ENCODE measurements around the gene G6PD. TPM values are rescaled to one million over a fixed set of nuclear protein-coding genes. Genes with fewer than 3 reads are reported as not detected.

The G6PD gene
- total and polyA plus RNA-seq, 2 donors (not counting 3 experiments of a cell fraction or from before 2014, with no cell fraction given): 155 to 159 TPM

DNA sequence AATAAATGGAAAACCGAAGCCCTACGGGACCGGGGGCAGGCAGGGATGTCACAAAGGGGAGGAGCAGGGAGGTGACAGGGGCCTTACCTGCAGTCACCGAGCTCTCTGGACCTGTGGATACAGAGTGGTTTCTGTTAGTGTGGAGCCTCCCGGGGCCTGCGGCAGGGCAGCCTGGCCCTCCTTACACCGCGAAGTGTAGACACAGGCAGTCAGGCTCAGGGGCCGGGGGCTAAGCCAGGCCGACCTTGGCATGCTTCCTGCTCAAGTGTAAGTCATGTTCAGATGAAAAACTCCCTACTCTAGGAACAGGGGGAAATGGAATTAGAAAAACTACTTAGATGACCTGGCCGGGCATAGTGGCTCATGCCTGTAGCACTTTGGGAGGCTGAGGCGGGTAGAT is 34.9 kb downstream of the G6PD start:
- BruUV-seq (replicated peaks): no TSS peak
- FAIRE-seq: no peak
- dilution Hi-C loops (cut with MboI; ENCODE audit: extremely low pct_ligation_motif_present, low sequenced_read_pairs): no loop called here

More for the DNA sequence above, 34.9 kb downstream of the G6PD start:
- H3K9me3 ChIP-seq (replicated peaks; ENCODE audit: control insufficient read depth, insufficient read depth, low read length): no peaks in the 10 kb centered on the region
- no peak for TF ChIP-seq MYC (IDR thresholded peaks at IDR 0.05; ENCODE audit: low read depth, low read length)
- TF ChIP-seq FOS (IDR thresholded peaks at IDR 0.05; ENCODE audit: borderline replicate concordance, insufficient read depth, low read length): no peak
- TF ChIP-seq EZH2 (IDR thresholded peaks at IDR 0.05; ENCODE audit: borderline replicate concordance, low read depth, low read length, severe bottlenecking): no peak
- TF ChIP-seq, protein P1, sequence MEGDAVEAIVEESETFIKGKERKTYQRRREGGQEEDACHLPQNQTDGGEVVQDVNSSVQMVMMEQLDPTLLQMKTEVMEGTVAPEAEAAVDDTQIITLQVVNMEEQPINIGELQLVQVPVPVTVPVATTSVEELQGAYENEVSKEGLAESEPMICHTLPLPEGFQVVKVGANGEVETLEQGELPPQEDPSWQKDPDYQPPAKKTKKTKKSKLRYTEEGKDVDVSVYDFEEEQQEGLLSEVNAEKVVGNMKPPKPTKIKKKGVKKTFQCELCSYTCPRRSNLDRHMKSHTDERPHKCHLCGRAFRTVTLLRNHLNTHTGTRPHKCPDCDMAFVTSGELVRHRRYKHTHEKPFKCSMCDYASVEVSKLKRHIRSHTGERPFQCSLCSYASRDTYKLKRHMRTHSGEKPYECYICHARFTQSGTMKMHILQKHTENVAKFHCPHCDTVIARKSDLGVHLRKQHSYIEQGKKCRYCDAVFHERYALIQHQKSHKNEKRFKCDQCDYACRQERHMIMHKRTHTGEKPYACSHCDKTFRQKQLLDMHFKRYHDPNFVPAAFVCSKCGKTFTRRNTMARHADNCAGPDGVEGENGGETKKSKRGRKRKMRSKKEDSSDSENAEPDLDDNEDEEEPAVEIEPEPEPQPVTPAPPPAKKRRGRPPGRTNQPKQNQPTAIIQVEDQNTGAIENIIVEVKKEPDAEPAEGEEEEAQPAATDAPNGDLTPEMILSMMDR (IDR thresholded peaks at IDR 0.05; ENCODE audit: extremely low read depth in 1 of 2, insufficient read depth in 1 of 2, low read depth in 1 of 2, low read length in 2 of 2): no peak
- no peak for TF ChIP-seq POLR2AphosphoS5 (IDR thresholded peaks at IDR 0.05; ENCODE audit: insufficient read depth, low read depth, low read length)
- TF ChIP-seq POLR2A (IDR thresholded peaks at IDR 0.05; ENCODE audit: low read depth, low read length): no peak
- TF ChIP-seq JUN (IDR thresholded peaks at IDR 0.05; ENCODE audit: borderline replicate concordance, insufficient read depth, insufficient read length, low read depth): no peak
- TF ChIP-seq, protein P2, sequence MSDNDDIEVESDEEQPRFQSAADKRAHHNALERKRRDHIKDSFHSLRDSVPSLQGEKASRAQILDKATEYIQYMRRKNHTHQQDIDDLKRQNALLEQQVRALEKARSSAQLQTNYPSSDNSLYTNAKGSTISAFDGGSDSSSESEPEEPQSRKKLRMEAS (IDR thresholded peaks at IDR 0.05; ENCODE audit: insufficient read depth, insufficient read length): no peak
- ChIA-PET POLR2A (no interaction called here), CTCF (no interaction called here)
- H3K4me2 ChIP-seq (ENCODE audit: insufficient read depth, low read length): no peak overlapping the region
- no peak overlapping the region for H3K4me3 ChIP-seq (replicated peaks in 1 of 3; ENCODE audit: insufficient read depth in 1 of 3, low read depth in 1 of 3, low read length in 3 of 3)
- no peak overlapping the region for H3K9ac ChIP-seq (replicated peaks; ENCODE audit: extremely low read depth, insufficient read depth, low read length)
- no peaks in the 10 kb centered on the region for H3K36me3 ChIP-seq (ENCODE audit: control insufficient read depth in 2 of 2, extremely low read depth in 1 of 2, insufficient read depth in 2 of 2, low read length in 2 of 2)
- no peaks in the 10 kb centered on the region for H3K9me1 ChIP-seq (replicated peaks; ENCODE audit: control insufficient read depth, extremely low read depth, insufficient read depth, low read length)
- H3K27me3 ChIP-seq (ENCODE audit: control insufficient read depth in 2 of 2, insufficient read depth in 2 of 2, low read length in 2 of 2): no peaks in the 10 kb centered on the region
- no peak overlapping the region for H3K27ac ChIP-seq (ENCODE audit: insufficient read depth, low read depth, low read length)
- peaks cover 7% of the 10 kb centered on the region for H3K4me1 ChIP-seq (ENCODE audit: control insufficient read depth, extremely low read depth, insufficient read depth, low read length)
- H3K79me2 ChIP-seq (ENCODE audit: control insufficient read depth, insufficient read depth, low read length): peaks cover 3% of the 10 kb centered on the region
- intact Hi-C loops (cut with micrococcal nuclease): no loop called here
- H4K20me1 ChIP-seq (replicated peaks; ENCODE audit: control insufficient read depth, extremely low read depth, insufficient read depth, low read length): no peaks in the 10 kb centered on the region
- DNase-seq (ENCODE audit: low read depth, low spot score): no peak
- H2AFZ ChIP-seq (ENCODE audit: low read depth, low read length): no peak overlapping the region
